Thymus (tissue), 11 donors: Measurements from ENCODE around the gene RAB3IL1. TPM values are rescaled to one million over a fixed set of nuclear protein-coding genes. Genes with fewer than 3 reads are reported as not detected.
"Not testable (repeated sequence)": the region's sequence is repeated elsewhere in the genome, so short reads cannot be mapped to it uniquely, and the experiment has no call there.

Experiments
- DNase-seq, 9 donors: peaks; one replicate each; pipeline ENCODE4 v3.0.0-alpha.2; 2013; ENCODE audit warnings: low spot score in 9 of 9, low read depth in 6 of 9, missing footprints in 1 of 9
- H3K27ac ChIP-seq, 2 donors: one replicate each; pipeline ENCODE4 v1.5.1; 2013; ENCODE audit warnings: control low read depth in 1 of 2, low read depth in 1 of 2, low read length in 1 of 2, mild to moderate bottlenecking in 1 of 2, moderate library complexity in 1 of 2
- H3K27me3 ChIP-seq, 2 donors: one replicate each; pipeline ENCODE4 v1.5.1; 2013; ENCODE audit warnings: low read length in 1 of 2; ENCODE audit not compliant: control insufficient read depth in 2 of 2, insufficient read depth in 1 of 2
- H3K36me3 ChIP-seq, 2 donors: one replicate each; pipeline ENCODE4 v1.5.1; 2013; ENCODE audit warnings: low read length in 1 of 2, mild to moderate bottlenecking in 1 of 2, moderate library complexity in 1 of 2; ENCODE audit not compliant: control insufficient read depth in 2 of 2, insufficient read depth in 2 of 2
- H3K4me1 ChIP-seq, 2 donors: one replicate each; pipeline ENCODE4 v1.5.1; 2013; ENCODE audit warnings: low read length in 2 of 2; ENCODE audit not compliant: control insufficient read depth in 2 of 2, insufficient read depth in 2 of 2
- H3K4me3 ChIP-seq, 2 donors: one replicate each; pipeline ENCODE4 v1.5.1; 2013; ENCODE audit warnings: low read length in 2 of 2, control low read depth in 1 of 2, mild to moderate bottlenecking in 1 of 2
- H3K9me3 ChIP-seq, 2 donors: one replicate each; pipeline ENCODE4 v1.5.1; 2013; ENCODE audit warnings: low read length in 1 of 2, mild to moderate bottlenecking in 1 of 2; ENCODE audit not compliant: control insufficient read depth in 2 of 2, insufficient read depth in 1 of 2
- WGBS: extraction: QIAGEN DNeasy Blood & Tissue Kit; methylation state at CpG from one replicate; pipeline ENCODE4 v1.1.7; 2013; 5-methylcytosine and 5-hydroxymethylcytosine counted together
- polyA plus RNA-seq: library from polyadenylated mRNA; stranded (reverse); fragments of 200-250 nt; gene quantifications from one replicate; pipeline ENCODE4 v1.2.3, GENCODE V29; 2013
- total RNA-seq: library from RNA; stranded (reverse); fragments of 120-200 nt; gene quantifications from one replicate; pipeline ENCODE4 v1.2.4, GENCODE V29; 2013
- donor health status: healthy.

The RAB3IL1 gene
- total and polyA plus RNA-seq, 2 donors, result 3.6 to 14.2 TPM

DNA sequence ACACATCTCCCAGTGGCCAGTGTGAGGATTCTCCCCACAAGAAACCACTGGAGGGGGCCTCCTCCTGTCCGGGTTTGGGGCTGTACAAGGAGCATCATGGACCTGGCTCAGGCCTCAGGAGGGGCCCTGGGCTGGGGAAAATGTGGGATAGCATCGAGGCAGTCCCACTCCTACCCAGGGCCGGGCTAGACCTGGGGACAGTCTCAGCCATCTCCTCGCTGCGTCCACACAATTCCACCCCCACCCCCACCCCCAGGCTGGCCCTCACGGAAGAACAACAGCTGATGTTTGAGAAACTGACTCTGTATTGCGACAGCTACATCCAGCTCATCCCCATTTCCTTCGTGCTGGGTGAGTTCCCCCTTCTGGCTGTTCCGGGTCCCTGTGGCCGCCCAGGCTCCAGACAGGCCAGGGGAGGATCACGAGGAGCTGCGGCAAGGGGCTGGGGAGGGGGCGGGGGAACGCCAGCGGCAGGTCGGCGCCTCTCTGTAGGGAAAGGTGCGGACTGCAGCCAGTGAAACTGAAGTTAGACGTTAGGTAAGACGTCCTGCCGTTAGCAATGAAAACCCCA, 37.6 kb upstream of the RAB3IL1 start:
- Histone ChIP-seq H3K4me1 (peaks cover 3 to 9% of the 10 kb centered on the region in 2 donors), H3K36me3 (no peaks in the 10 kb centered on the region), H3K27ac (no peak overlapping the region), H3K27me3 (peaks cover 12 to 38% of the 10 kb centered on the region in 2 donors), H3K9me3 (no peaks in the 10 kb centered on the region), H3K4me3 (peak overlapping the region in 1 of 2 donors; percentile 32)
- WGBS, result 16% methylated on average over 21 of the region's 21 CpGs
- no peak for DNase-seq

DNA sequence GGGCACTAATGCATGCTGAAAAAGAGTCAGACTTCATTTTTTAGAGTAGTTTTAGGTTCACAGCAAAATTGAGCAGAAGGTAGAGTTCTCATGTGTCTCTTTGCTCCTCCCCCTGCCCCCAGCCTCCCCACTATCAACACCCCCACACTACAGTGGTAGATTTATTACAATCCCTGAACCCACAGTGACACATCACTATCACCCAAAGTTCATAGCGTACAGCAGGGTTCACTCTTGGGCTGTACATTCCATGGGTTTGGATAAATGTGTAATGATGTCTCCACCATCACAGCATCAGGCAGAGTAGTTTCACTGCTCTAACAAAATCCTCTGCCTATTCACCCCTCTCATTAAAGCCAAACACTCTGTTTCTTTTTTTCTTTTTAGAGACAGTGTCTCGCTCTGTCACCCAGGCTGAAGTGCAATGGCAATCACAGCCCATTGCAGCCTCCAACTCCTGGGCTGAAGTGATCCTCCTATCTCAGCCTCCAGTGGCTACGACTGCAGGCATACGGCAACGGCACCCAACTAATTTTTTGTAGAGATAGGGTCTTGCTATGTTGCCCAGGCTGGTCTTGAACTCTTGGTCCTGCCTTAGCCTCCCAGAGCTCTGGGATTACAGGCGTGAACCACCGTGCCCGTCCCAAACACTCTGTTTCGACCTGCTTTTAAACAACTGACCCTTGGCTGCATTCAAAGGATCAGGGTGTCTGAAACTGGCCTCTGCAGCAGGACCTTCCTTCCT, 36.9 kb upstream of the RAB3IL1 start:
- no peak overlapping the region for H3K27ac ChIP-seq
- H3K36me3 ChIP-seq, result no peaks in the 10 kb centered on the region
- no peak overlapping the region for H3K4me3 ChIP-seq
- 98% methylated on average over 9 of the region's 9 CpGs for WGBS
- H3K4me1 ChIP-seq, result peaks cover 3 to 9% of the 10 kb centered on the region in 2 donors
- no peaks in the 10 kb centered on the region for H3K9me3 ChIP-seq
- no peak for DNase-seq
- H3K27me3 ChIP-seq, result peaks cover 12 to 38% of the 10 kb centered on the region in 2 donors

DNA sequence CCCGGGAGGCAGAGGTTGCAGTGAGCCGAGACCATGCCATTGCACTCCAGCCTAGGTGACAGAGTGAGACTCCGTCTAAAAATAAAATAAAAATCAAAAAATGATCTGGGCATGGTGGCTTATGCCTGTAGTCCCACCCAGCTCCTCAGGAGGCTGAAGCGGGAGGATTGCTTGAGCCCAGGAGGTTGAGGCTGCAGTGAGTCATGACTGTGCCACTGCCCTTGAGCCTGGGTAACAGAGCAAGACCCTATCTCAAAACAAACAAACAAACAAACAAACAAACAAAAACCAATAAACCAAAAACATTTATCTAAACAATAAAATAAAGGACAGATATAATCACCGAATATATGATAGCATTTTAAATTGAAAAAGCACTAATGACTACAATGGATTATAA, 36.3 kb upstream of the RAB3IL1 start:
- H3K36me3 ChIP-seq, H3K4me1 ChIP-seq, H3K27ac ChIP-seq, H3K4me3 ChIP-seq, H3K9me3 ChIP-seq, DNase-seq: not testable (repeated sequence)
- WGBS, result 98% methylated on average over 5 of the region's 5 CpGs
- peaks cover 12 to 38% of the 10 kb centered on the region in 2 donors for H3K27me3 ChIP-seq

DNA sequence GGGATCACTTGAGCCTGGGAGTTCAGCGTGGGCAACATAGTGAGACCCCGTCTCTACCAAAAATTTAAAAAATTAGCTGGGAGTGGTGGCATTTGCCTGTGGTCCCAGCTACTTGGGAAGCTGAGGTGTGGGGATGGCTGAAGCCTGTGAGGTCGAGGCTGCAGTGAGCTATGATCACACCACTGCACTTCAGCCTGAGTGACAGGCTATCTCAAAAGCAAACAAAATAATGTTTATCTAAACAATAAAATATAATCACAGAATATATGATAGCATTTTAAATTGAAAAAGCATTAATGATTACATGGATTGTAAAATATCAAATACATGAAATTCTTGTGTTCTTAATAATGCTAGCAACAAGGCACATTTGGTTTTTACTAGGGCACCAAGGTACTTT, 35.5 kb upstream of the RAB3IL1 start:
- Histone ChIP-seq H3K4me1 (peaks cover 3 to 9% of the 10 kb centered on the region in 2 donors), H3K4me3 (no peak overlapping the region)
- WGBS, result 95% methylated on average over 3 of the region's 3 CpGs

DNA sequence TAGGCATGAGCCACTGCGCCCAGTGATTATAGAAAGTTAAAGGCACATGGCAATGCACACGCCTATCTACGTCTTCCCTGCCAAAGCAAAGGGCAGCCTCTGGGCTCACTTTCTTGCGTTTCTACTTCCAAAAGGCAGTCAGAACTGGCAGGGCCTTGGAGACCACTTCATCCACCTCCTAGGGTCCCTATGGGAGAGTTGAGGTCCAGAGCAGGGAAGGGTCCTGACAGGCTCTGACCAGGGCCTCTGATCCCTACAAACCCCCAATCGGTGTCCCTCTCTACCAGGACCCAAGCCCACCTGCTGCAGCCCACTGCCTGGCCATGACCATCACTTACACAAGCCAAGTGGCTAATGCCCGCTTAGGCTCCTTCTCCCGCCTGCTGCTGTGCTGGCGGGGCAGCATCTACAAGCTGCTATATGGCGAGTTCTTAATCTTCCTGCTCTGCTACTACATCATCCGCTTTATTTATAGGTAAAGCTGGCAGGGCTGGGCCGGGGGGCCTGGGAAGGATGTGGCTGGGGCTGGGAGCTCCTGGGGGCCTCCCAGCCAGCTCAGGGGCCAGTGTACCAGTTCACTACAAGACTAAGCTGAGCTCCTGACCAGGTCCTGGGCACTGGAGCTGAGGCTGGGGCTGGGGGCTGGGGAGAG, 34.2 kb upstream of the RAB3IL1 start:
- no peak overlapping the region for H3K27ac ChIP-seq
- no peaks in the 10 kb centered on the region for H3K9me3 ChIP-seq
- peaks cover 12 to 35% of the 10 kb centered on the region in 2 donors for H3K27me3 ChIP-seq
- DNase-seq, result no peak
- no peaks in the 10 kb centered on the region for H3K36me3 ChIP-seq
- WGBS, result 95% methylated on average over 11 of the region's 11 CpGs
- peaks cover 3 to 9% of the 10 kb centered on the region in 2 donors for H3K4me1 ChIP-seq
- no peak overlapping the region for H3K4me3 ChIP-seq

More for the DNA sequence above, 35.5 kb upstream of the RAB3IL1 start:
- H3K9me3 ChIP-seq, result no peaks in the 10 kb centered on the region
- no peak for DNase-seq
- H3K27me3 ChIP-seq, result peaks cover 12 to 38% of the 10 kb centered on the region in 2 donors
- H3K27ac ChIP-seq, result no peak overlapping the region
- no peaks in the 10 kb centered on the region for H3K36me3 ChIP-seq

DNA sequence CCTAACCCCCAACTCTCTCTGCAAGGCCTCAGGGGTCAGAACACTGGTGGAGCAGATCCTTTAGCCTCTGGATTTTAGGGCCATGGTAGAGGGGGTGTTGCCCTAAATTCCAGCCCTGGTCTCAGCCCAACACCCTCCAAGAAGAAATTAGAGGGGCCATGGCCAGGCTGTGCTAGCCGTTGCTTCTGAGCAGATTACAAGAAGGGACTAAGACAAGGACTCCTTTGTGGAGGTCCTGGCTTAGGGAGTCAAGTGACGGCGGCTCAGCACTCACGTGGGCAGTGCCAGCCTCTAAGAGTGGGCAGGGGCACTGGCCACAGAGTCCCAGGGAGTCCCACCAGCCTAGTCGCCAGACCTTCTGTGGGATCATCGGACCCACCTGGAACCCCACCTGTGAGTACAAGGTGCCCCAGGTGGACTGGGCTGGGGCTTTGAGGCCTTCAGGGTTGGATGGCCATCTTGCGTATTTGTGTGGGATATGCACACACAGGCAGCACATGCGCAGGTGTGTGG, 32.7 kb upstream of the RAB3IL1 start, which contains the start of gene BEST1:
Gene BEST1 (plus strand): TSS at position 317 of the 513 bp plus-strand sequence. CDS start 1,456 bp downstream, outside the sequence.
- 97% methylated on average over 8 of the region's 8 CpGs for WGBS
- H3K36me3 ChIP-seq, result no peaks in the 10 kb centered on the region
- H3K4me3 ChIP-seq, result no peak within 1 kb of the TSS
- no peaks in the 10 kb centered on the region for H3K9me3 ChIP-seq
- peaks cover 0 to under 1% of the 10 kb centered on the region in 2 donors for H3K4me1 ChIP-seq
- no peak for DNase-seq
- H3K27me3 ChIP-seq, result peaks cover 6 to 20% of the 10 kb centered on the region in 2 donors
- H3K27ac ChIP-seq, result no peak within 1 kb of the TSS

DNA sequence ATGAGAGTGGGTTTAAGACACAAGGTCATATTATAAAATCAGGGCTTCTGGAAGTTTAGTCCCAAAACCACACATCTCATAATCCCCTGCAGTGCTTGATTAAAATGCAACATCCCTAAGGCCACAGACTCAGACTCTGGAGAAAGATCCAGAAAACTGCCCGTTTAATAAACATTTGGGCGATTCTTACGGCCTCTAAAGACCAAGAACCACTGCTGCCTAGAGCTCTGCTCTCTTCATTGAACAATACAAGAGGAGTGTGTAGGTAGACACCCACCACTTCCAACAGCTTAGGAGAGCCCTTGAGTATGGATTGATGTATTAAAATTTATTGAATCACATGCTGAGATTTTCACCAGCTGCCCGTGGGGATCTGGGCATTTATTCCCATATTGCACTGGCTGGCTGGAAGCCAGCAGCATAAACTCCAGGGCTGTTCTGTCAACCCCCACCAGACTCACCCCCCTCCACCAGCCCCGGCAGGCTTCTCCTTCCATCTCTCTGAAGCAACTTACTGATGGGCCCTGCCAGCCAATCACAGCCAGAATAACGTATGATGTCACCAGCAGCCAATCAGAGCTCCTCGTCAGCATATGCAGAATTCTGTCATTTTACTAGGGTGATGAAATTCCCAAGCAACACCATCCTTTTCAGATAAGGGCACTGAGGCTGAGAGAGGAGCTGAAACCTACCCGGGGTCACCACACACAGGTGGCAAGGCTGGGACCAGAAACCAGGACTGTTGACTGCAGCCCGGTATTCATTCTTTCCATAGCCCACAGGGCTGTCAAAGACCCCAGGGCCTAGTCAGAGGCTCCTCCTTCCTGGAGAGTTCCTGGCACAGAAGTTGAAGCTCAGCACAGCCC, 32.0 kb upstream of the RAB3IL1 start:
- DNase-seq, result no peak
- Histone ChIP-seq H3K36me3 (no peaks in the 10 kb centered on the region), H3K4me1 (no peaks in the 10 kb centered on the region), H3K4me3 (no peak overlapping the region), H3K9me3 (no peaks in the 10 kb centered on the region), H3K27me3 (peaks cover 1 to 13% of the 10 kb centered on the region in 2 donors), H3K27ac (no peak overlapping the region)
- 83% methylated on average over 9 of the region's 9 CpGs for WGBS

DNA sequence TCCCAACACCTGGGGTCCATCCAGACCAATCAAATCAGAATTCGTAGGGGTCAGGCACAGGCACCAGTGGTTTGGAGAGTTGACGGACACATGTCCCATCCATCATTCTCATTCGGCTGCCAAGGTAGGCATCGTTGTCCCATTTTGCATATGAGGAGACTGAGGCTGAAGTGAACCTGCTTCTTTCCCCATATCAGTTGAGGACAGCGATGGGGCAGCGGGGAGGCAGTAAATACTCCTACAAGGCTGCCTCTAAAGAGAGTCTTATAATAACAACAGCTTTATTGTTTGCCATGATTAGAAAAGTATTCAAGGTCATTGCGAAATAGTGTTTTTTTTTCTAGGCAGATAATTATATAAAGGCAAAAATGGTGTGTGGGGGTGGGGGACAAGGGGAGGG, 31.1 kb upstream of the RAB3IL1 start:
- no peaks in the 10 kb centered on the region for H3K36me3 ChIP-seq
- no peaks in the 10 kb centered on the region for H3K9me3 ChIP-seq
- H3K4me3 ChIP-seq, result no peak overlapping the region
- no peak overlapping the region for H3K27ac ChIP-seq
- peaks cover 0 to 4% of the 10 kb centered on the region in 2 donors for H3K27me3 ChIP-seq
- DNase-seq, result no peak
- H3K4me1 ChIP-seq, result no peaks in the 10 kb centered on the region
- 93% methylated on average over 7 of the region's 7 CpGs for WGBS
